ENCODE data around the gene ARHGDIA. TPM values are rescaled to one million over a fixed set of nuclear protein-coding genes. Genes with fewer than 3 reads are reported as not detected.

ARHGDIA gene
- total RNA-seq, 1 donor from 2014 or later: 239 TPM

DNA sequence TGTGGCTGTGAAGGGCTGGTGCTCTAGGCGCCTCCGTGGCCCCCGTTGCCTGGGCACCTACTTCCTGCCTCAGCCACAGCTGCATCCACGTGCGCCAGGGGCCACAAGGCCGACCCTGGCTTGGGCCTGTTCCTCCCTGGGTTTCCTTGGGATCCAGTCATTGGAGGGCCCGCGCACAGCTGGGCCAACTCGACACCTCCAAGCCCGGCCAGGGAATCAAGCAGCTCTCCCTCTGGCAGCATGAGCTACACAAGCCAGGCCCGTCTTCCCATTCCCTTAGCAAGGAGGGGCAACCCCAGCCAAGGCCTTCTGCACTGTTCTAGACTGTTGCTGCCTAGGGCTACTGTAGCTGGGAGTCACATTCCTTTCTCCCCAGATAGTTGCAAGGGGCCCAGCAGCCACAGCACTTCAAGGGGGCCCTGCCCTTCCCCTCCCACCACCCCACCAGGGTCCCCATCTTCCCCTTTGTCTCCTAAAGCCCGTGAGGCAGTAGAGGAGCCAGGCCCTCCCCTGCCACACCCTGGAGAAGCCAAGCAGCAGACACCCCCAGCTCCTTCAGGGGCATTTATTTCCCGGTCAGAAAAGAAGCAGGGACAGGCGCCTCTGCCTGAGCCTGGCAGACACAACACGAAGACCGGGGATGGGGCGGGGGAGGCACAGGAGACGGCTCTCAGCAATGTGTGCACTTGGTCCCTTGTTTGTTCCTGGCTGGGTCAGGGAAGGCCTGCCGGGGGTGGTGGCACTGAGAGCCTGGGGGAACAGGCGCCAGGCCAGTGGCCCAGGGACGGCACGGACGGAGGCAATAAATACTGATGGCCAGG, 3.8 kb downstream of the ARHGDIA start:
- H3K36me3 Mint-ChIP-seq (ENCODE audit: insufficient read depth): peaks cover 6% of the 10 kb centered on the region
- H3K4me1 Mint-ChIP-seq (ENCODE audit: low read depth): peaks cover 12% of the 10 kb centered on the region
- no peaks in the 10 kb centered on the region for H3K27me3 Mint-ChIP-seq
- H3K4me3 Mint-ChIP-seq (ENCODE audit: low read depth): no peak overlapping the region
- H3K9me3 Mint-ChIP-seq (ENCODE audit: low read depth): no peaks in the 10 kb centered on the region
- DNase-seq (ENCODE audit: low spot score, unreplicated experiment): no peak
- H3K27ac Mint-ChIP-seq: no peak overlapping the region
- TF ChIP-seq, protein P1, sequence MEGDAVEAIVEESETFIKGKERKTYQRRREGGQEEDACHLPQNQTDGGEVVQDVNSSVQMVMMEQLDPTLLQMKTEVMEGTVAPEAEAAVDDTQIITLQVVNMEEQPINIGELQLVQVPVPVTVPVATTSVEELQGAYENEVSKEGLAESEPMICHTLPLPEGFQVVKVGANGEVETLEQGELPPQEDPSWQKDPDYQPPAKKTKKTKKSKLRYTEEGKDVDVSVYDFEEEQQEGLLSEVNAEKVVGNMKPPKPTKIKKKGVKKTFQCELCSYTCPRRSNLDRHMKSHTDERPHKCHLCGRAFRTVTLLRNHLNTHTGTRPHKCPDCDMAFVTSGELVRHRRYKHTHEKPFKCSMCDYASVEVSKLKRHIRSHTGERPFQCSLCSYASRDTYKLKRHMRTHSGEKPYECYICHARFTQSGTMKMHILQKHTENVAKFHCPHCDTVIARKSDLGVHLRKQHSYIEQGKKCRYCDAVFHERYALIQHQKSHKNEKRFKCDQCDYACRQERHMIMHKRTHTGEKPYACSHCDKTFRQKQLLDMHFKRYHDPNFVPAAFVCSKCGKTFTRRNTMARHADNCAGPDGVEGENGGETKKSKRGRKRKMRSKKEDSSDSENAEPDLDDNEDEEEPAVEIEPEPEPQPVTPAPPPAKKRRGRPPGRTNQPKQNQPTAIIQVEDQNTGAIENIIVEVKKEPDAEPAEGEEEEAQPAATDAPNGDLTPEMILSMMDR (IDR thresholded peaks at IDR 0.05; ENCODE audit: unreplicated experiment): no peak

DNA sequence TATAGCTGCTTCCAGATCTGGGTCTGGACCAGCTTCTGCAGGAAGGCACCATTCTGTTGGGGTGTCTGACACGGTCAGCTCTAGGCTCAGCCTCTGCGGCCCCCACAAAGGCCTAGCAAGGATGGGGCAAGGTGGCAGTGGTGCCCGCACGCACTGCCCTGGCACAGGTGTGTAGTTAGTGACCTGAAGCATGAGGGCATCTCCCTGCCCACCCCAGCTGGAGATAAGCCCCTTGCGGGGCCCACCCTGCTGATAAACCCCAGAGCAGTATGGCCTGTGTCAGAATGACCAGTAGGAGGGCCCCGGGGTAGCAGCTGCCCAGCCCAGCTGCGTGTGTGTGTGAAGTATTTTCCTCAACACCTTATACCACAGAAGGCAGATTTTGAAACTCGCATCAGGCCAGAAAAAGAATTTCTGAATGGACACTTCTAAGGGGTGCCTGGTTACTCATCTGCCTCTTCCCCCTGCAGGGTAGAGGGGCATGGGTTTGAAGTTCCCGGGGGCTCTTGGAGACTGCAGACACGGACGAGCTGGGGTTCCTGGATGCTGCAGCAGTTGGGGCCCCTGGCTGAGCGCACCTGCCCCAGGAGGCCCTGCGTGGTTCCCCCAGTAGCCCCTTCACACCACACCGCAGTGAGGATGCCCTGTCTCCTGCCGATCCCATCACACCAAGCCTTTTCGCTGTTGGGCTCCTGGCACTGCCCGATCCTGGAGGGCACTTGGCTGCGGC, 4.5 kb downstream of the ARHGDIA start:
- TF ChIP-seq, protein P1 (IDR thresholded peaks at IDR 0.05; ENCODE audit: unreplicated experiment): no peak
- Mint-ChIP-seq H3K36me3 (ENCODE audit: insufficient read depth) (peaks cover 6% of the 10 kb centered on the region), H3K4me1 (ENCODE audit: low read depth) (peaks cover 15% of the 10 kb centered on the region), H3K27ac (no peak overlapping the region), H3K4me3 (ENCODE audit: low read depth) (no peak overlapping the region), H3K27me3 (no peaks in the 10 kb centered on the region), H3K9me3 (ENCODE audit: low read depth) (no peaks in the 10 kb centered on the region)
- DNase-seq (ENCODE audit: low spot score, unreplicated experiment): no peak

DNA sequence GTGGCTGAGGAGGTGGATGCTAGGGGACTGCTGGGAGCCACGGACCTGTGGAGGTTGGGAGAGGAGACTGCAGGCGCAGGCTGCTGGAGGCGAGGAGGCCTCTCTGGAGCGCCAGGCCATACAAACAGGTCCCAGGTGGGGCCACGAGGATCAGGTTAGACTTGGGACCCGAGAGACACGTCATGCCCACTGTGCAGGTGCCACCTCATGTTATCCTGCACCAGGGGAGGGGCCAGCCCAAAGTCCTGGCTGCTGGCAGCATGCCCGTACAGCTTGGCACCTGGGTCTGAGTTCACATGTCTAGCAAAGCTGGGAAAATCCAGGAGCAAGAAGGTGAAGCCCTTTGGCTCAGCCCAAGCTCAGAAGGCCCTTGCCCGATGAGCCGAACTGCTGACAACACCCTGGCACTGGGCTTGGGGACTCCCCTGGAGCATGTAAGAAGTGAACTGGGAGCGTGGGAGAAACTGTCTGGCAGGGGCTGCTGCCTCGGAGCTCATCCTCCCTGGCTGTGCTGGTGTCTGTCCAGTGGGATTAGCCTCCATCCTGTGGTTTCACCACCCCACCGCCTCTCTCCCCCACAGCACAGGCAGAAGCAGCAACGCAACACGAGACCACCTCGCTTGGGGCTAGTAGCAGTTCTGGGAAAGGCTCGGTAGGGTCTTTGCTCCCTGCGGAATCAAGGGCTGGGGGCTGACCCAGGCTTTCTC, 5.3 kb downstream of the ARHGDIA start:
- TF ChIP-seq, protein P1 (IDR thresholded peaks at IDR 0.05; ENCODE audit: unreplicated experiment): no peak
- Mint-ChIP-seq H3K27me3 (no peaks in the 10 kb centered on the region), H3K36me3 (ENCODE audit: insufficient read depth) (peaks cover 6% of the 10 kb centered on the region), H3K4me1 (ENCODE audit: low read depth) (peaks cover 17% of the 10 kb centered on the region), H3K9me3 (ENCODE audit: low read depth) (no peaks in the 10 kb centered on the region), H3K27ac (no peak overlapping the region), H3K4me3 (ENCODE audit: low read depth) (no peak overlapping the region)
- no peak for DNase-seq (ENCODE audit: low spot score, unreplicated experiment)

GRCh38 chr17:81865358-81865732, 5.8 kb downstream of the ARHGDIA start:
- DNase-seq (ENCODE audit: low spot score, unreplicated experiment): no peak
- Mint-ChIP-seq H3K4me3 (ENCODE audit: low read depth) (no peak overlapping the region), H3K9me3 (ENCODE audit: low read depth) (no peaks in the 10 kb centered on the region), H3K4me1 (ENCODE audit: low read depth) (peaks cover 17% of the 10 kb centered on the region), H3K27me3 (no peaks in the 10 kb centered on the region), H3K36me3 (ENCODE audit: insufficient read depth) (peaks cover 6% of the 10 kb centered on the region), H3K27ac (no peak overlapping the region)
- TF ChIP-seq, protein P1 (IDR thresholded peaks at IDR 0.05; ENCODE audit: unreplicated experiment): no peak

Data from progenitor cell of endocrine pancreas (in vitro differentiated cells).